ENCODE results near the gene MAB21L4. TPM values are rescaled to one million over a fixed set of nuclear protein-coding genes. Genes with fewer than 3 reads are reported as not detected.
A peak's percentile ranks its signal among the peaks of the same experiment; 100 is the strongest.

The MAB21L4 gene
- total RNA-seq, 1 experiment from 2014 or later = 69.9 TPM

- H3K4me3 ChIP-seq (ENCODE audit: low read depth, low read length) = no peak overlapping the region
- H3K27me3 ChIP-seq (replicated peaks; ENCODE audit: control insufficient read depth, insufficient read depth, low read length) = no peaks in the 10 kb centered on the region
- Mint-ChIP-seq H3K9me3 (ENCODE audit: unreplicated experiment) (no peaks in the 10 kb centered on the region), H3K4me3 (ENCODE audit: unreplicated experiment) (no peak overlapping the region), H3K27ac (ENCODE audit: unreplicated experiment) (no peak overlapping the region), H3K4me1 (ENCODE audit: low read depth, unreplicated experiment) (no peaks in the 10 kb centered on the region), H3K27me3 (ENCODE audit: insufficient read depth, unreplicated experiment) (peaks cover 4% of the 10 kb centered on the region), H3K36me3 (ENCODE audit: insufficient read depth, unreplicated experiment) (no peaks in the 10 kb centered on the region)
- intact Hi-C loops (cut with micrococcal nuclease; ENCODE audit: unreplicated experiment) = no loop called here
- POLR2A ChIA-PET = no interaction called here
- no peaks in the 10 kb centered on the region for H3K9me3 ChIP-seq
- no peaks in the 10 kb centered on the region for H3K36me3 ChIP-seq (ENCODE audit: control insufficient read depth, insufficient read depth, low read length)
- BruUV-seq (replicated peaks) = no TSS peak
- TF ChIP-seq, protein P1, sequence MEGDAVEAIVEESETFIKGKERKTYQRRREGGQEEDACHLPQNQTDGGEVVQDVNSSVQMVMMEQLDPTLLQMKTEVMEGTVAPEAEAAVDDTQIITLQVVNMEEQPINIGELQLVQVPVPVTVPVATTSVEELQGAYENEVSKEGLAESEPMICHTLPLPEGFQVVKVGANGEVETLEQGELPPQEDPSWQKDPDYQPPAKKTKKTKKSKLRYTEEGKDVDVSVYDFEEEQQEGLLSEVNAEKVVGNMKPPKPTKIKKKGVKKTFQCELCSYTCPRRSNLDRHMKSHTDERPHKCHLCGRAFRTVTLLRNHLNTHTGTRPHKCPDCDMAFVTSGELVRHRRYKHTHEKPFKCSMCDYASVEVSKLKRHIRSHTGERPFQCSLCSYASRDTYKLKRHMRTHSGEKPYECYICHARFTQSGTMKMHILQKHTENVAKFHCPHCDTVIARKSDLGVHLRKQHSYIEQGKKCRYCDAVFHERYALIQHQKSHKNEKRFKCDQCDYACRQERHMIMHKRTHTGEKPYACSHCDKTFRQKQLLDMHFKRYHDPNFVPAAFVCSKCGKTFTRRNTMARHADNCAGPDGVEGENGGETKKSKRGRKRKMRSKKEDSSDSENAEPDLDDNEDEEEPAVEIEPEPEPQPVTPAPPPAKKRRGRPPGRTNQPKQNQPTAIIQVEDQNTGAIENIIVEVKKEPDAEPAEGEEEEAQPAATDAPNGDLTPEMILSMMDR (IDR thresholded peaks at IDR 0.05; ENCODE audit: insufficient read depth in 1 of 2, low read depth in 1 of 2, low read length in 1 of 2, severe bottlenecking in 1 of 2, unreplicated experiment in 1 of 2) = no peak
- H3K4me1 ChIP-seq = no peaks in the 10 kb centered on the region
- peak in 1 of 2 experiments; percentile 25 for DNase-seq
- CTCF ChIA-PET = no interaction called here
Observed at GRCh38 chr2:240925568-240926515, 29.9 kb upstream of the MAB21L4 start.

DNA sequence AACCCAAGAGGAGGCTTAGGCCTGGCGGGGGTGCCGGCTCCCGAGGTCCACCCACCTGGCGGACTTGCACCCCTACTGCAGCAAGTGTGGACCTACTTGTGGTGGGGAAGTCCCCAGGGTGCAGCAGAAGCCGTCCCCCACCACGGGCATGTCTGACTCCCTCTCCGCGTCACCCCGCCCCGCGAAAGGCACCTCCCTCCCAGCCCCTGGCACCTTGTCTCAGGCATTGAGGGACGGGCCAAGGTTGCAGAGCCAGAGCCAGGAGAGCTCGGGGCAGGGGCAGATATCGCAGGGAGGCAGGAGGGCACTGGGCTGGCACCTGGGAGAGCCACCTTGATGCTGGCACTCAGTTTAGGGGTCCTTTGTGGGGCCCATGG lies 29.2 kb upstream of the MAB21L4 start:
- no peaks in the 10 kb centered on the region for H3K4me1 Mint-ChIP-seq (ENCODE audit: low read depth, unreplicated experiment)
- intact Hi-C loops (cut with micrococcal nuclease; ENCODE audit: unreplicated experiment) = no loop called here
- H3K4me1 ChIP-seq = no peaks in the 10 kb centered on the region
- H3K36me3 Mint-ChIP-seq (ENCODE audit: insufficient read depth, unreplicated experiment) = no peaks in the 10 kb centered on the region
- ChIA-PET POLR2A (no interaction called here), CTCF (no interaction called here)
- peaks cover 4% of the 10 kb centered on the region for H3K27me3 Mint-ChIP-seq (ENCODE audit: insufficient read depth, unreplicated experiment)
- TF ChIP-seq, protein P1 (IDR thresholded peaks at IDR 0.05; ENCODE audit: insufficient read depth in 1 of 2, low read depth in 1 of 2, low read length in 1 of 2, severe bottlenecking in 1 of 2, unreplicated experiment in 1 of 2) = no peak
- H3K4me3 Mint-ChIP-seq (ENCODE audit: unreplicated experiment) = no peak overlapping the region
- H3K27ac Mint-ChIP-seq (ENCODE audit: unreplicated experiment) = no peak overlapping the region
- no peaks in the 10 kb centered on the region for H3K27me3 ChIP-seq (replicated peaks; ENCODE audit: control insufficient read depth, insufficient read depth, low read length)
- no TSS peak for BruUV-seq (replicated peaks)
- no peaks in the 10 kb centered on the region for H3K9me3 Mint-ChIP-seq (ENCODE audit: unreplicated experiment)
- no peaks in the 10 kb centered on the region for H3K9me3 ChIP-seq
- DNase-seq = peak in 1 of 2 experiments; percentile 17
- no peaks in the 10 kb centered on the region for H3K36me3 ChIP-seq (ENCODE audit: control insufficient read depth, insufficient read depth, low read length)
- no peak overlapping the region for H3K4me3 ChIP-seq (ENCODE audit: low read depth, low read length)

- no peaks in the 10 kb centered on the region for H3K27me3 Mint-ChIP-seq (ENCODE audit: insufficient read depth, unreplicated experiment)
- Histone ChIP-seq H3K4me1 (no peaks in the 10 kb centered on the region), H3K9me3 (no peaks in the 10 kb centered on the region), H3K4me3 (ENCODE audit: low read depth, low read length) (no peak overlapping the region), H3K27me3 (replicated peaks; ENCODE audit: control insufficient read depth, insufficient read depth, low read length) (no peaks in the 10 kb centered on the region), H3K36me3 (ENCODE audit: control insufficient read depth, insufficient read depth, low read length) (no peaks in the 10 kb centered on the region)
- intact Hi-C loops (cut with micrococcal nuclease; ENCODE audit: unreplicated experiment) = no loop called here
- no TSS peak for BruUV-seq (replicated peaks)
- no peaks in the 10 kb centered on the region for H3K9me3 Mint-ChIP-seq (ENCODE audit: unreplicated experiment)
- ChIA-PET POLR2A (no interaction called here), CTCF (interaction anchor here (1.6 kb wide), 1 partner anchor 8 kb away, joined by 4 read pairs; no protein-coding TSS in a partner anchor)
- TF ChIP-seq, protein P1 (IDR thresholded peaks at IDR 0.05; ENCODE audit: insufficient read depth in 1 of 2, low read depth in 1 of 2, low read length in 1 of 2, severe bottlenecking in 1 of 2, unreplicated experiment in 1 of 2) = no peak
- peak in 1 of 2 experiments; percentile 29 for DNase-seq
- no peak overlapping the region for H3K4me3 Mint-ChIP-seq (ENCODE audit: unreplicated experiment)
- H3K27ac Mint-ChIP-seq (ENCODE audit: unreplicated experiment) = no peak overlapping the region
- H3K36me3 Mint-ChIP-seq (ENCODE audit: insufficient read depth, unreplicated experiment) = no peaks in the 10 kb centered on the region
- H3K4me1 Mint-ChIP-seq (ENCODE audit: low read depth, unreplicated experiment) = no peaks in the 10 kb centered on the region
Observed at GRCh38 chr2:240922982-240923537, 27.1 kb upstream of the MAB21L4 start.

Data from Caco-2 (cell line).